GM18505 (cell line): ENCODE results near the gene NCKAP5L.
"Not testable (repeated sequence)": the region's sequence is repeated elsewhere in the genome, so short reads cannot be mapped to it uniquely, and the experiment has no call there.

Experiments
- ATAC-seq: cut with Tn5 transposase; IDR thresholded peaks from one replicate; pipeline ENCODE4 v1.9.1; 2021; ENCODE audit not compliant: unreplicated experiment
- POLR2A ChIP-seq: IDR thresholded peaks from 4 replicates; pipeline ENCODE4 v1.6.1; 2011; ENCODE audit warnings: borderline replicate concordance; ENCODE audit not compliant: insufficient read depth, insufficient read length; ENCODE audit errors: extremely low read depth

Gene NCKAP5L

GRCh38 chr12:49777800-49778748, 50.1 kb downstream of the NCKAP5L start:
- TF ChIP-seq POLR2A, result no peak
- ATAC-seq, result no peak

- no peak for TF ChIP-seq POLR2A
- ATAC-seq, result no peak
Measured at GRCh38 chr12:49777341-49777740, 50.9 kb downstream of the NCKAP5L start.

- TF ChIP-seq POLR2A, result no peak
- no peak for ATAC-seq
Measured at GRCh38 chr12:49776858-49777257, 51.4 kb downstream of the NCKAP5L start.

GRCh38 chr12:49776413-49776812, 51.8 kb downstream of the NCKAP5L start:
- no peak for ATAC-seq
- no peak for TF ChIP-seq POLR2A

- not testable (repeated sequence) for ATAC-seq
Measured at GRCh38 chr12:49773102-49773501, 55.1 kb downstream of the NCKAP5L start.

- no peak for TF ChIP-seq POLR2A
- no peak for ATAC-seq
Measured at GRCh38 chr12:49767333-49767732, 60.9 kb downstream of the NCKAP5L start.

- no peak for TF ChIP-seq POLR2A
- ATAC-seq, result no peak
Measured at GRCh38 chr12:49766115-49766455, 62.1 kb downstream of the NCKAP5L start.

- no peak for ATAC-seq
- TF ChIP-seq POLR2A, result no peak
Measured at GRCh38 chr12:49764126-49764525, 64.1 kb downstream of the NCKAP5L start.

GRCh38 chr12:49763006-49763591, 65.1 kb downstream of the NCKAP5L start:
- ATAC-seq, result no peak
- no peak for TF ChIP-seq POLR2A

GRCh38 chr12:49762468-49762847, 65.8 kb downstream of the NCKAP5L start:
- ATAC-seq, result no peak
- TF ChIP-seq POLR2A, result no peak

- no peak for ATAC-seq
- no peak for TF ChIP-seq POLR2A
Measured at GRCh38 chr12:49761677-49762467, 66.3 kb downstream of the NCKAP5L start.

- ATAC-seq, result no peak
- no peak for TF ChIP-seq POLR2A
Measured at GRCh38 chr12:49750996-49751393, 77.2 kb downstream of the NCKAP5L start.

GRCh38 chr12:49750027-49750995, 77.9 kb downstream of the NCKAP5L start:
- no peak for TF ChIP-seq POLR2A
- no peak for ATAC-seq

- no peak for ATAC-seq
- TF ChIP-seq POLR2A, result no peak
Measured at GRCh38 chr12:49748800-49749199, 79.4 kb downstream of the NCKAP5L start.
